NT2/D1 (cell line): ENCODE results near the gene RPL7A.
"Not testable (repeated sequence)": the region's sequence is repeated elsewhere in the genome, so short reads cannot be mapped to it uniquely, and the experiment has no call there.

ENCODE experiments used
- DNase-seq: peaks from one replicate; pipeline ENCODE4 v3.0.0-alpha.2; 2011; ENCODE audit warnings: low read depth, low spot score
- H3K27me3 ChIP-seq: 2 replicates; pipeline ENCODE4 v1.6.0; 2011; ENCODE audit warnings: mild to moderate bottlenecking; ENCODE audit not compliant: insufficient read length, insufficient read depth
- H3K36me3 ChIP-seq: 2 replicates; pipeline ENCODE4 v1.6.1; 2011; ENCODE audit warnings: mild to moderate bottlenecking, low read length, mixed read lengths; ENCODE audit not compliant: insufficient read depth, insufficient read length
- H3K4me1 ChIP-seq: 2 replicates; pipeline ENCODE4 v1.5.1; 2011; ENCODE audit not compliant: insufficient read depth, insufficient read length
- H3K4me3 ChIP-seq: 2 replicates; pipeline ENCODE4 v1.5.1; 2011; ENCODE audit warnings: low read depth; ENCODE audit not compliant: insufficient read length
- H3K9ac ChIP-seq: 2 replicates; pipeline ENCODE4 v1.6.0; 2011; ENCODE audit warnings: low read depth; ENCODE audit not compliant: insufficient read length
- H3K9me3 ChIP-seq: 2 replicates; pipeline ENCODE4 v1.5.1; 2011; ENCODE audit warnings: mild to moderate bottlenecking, low read length; ENCODE audit not compliant: insufficient read depth
- SUZ12 ChIP-seq: IDR thresholded peaks from 2 replicates; pipeline ENCODE4 v1.6.1; 2011; ENCODE audit not compliant: insufficient read length, insufficient read depth; ENCODE audit errors: extremely low read depth
- YY1 ChIP-seq: IDR thresholded peaks from 2 replicates; pipeline ENCODE4 v1.6.1; 2011; ENCODE audit not compliant: insufficient read length, insufficient read depth
- ZNF274 ChIP-seq: IDR thresholded peaks from 2 replicates; pipeline ENCODE4 v1.6.1; 2011; ENCODE audit warnings: mild to moderate bottlenecking, low read depth, low read length

The RPL7A gene

GRCh38 chr9:133321411-133321935, 26.5 kb upstream of the RPL7A start:
- H3K9me3 ChIP-seq: peaks cover 8% of the 10 kb centered on the region; the same call in 1 of the 2 replicates
- no peak overlapping the region for H3K9ac ChIP-seq
- TF ChIP-seq ZNF274: no peak
- no peak for TF ChIP-seq SUZ12
- TF ChIP-seq YY1: no peak
- peaks cover 4% of the 10 kb centered on the region for H3K4me1 ChIP-seq
- no peaks in the 10 kb centered on the region for H3K36me3 ChIP-seq
- no peaks in the 10 kb centered on the region for H3K27me3 ChIP-seq
- no peak overlapping the region for H3K4me3 ChIP-seq
- DNase-seq: no peak

DNA sequence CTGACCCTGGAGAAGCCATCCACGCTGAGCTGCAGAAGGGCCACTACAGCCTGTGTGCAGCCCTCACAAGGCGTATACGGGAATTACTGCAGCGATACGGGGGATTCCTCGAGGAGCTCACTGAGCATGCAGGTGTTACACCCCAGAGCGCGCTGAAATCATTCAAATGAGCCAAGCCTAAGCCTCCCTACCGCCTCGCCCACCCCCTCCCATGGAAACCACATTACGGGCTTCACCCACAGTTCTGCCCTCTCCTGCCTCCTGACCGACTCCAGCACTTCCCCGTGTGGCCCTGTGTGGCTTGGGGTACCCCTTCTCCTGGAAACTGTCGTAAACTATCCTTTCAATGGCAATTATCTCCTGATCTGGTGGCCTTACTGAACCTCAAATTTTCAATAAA, 25.3 kb upstream of the RPL7A start:
- Histone ChIP-seq H3K4me1 (peaks cover 4% of the 10 kb centered on the region), H3K36me3 (no peaks in the 10 kb centered on the region), H3K27me3 (no peaks in the 10 kb centered on the region), H3K4me3 (no peak overlapping the region), H3K9ac (no peak overlapping the region), H3K9me3 (peaks cover 8% of the 10 kb centered on the region; the same call in 1 of the 2 replicates)
- TF ChIP-seq ZNF274 (no peak), SUZ12 (no peak), YY1 (no peak)
- DNase-seq: no peak

DNA sequence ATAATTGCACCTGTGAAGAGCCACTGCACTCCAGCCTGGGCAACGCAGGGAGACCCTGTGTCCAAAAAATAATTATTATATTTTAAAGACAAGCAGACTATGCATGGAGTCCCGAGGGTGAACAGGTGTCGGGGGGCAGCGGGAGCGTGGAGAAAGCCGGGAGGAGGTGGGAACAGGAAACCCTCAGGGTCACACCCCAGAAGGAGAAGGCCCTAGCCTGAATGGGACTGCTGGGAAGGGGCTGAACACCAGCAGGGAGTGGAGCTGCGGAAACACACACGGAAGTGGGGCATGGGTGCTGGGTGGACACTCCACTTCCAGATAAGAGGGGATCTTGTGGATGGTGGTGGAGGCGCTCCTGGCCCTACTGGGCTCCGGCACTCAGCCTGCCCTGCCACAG, 24.8 kb upstream of the RPL7A start:
- Histone ChIP-seq H3K9ac (no peak overlapping the region), H3K27me3 (no peaks in the 10 kb centered on the region), H3K4me3 (no peak overlapping the region), H3K9me3 (peaks cover 11% of the 10 kb centered on the region; the same call in 1 of the 2 replicates), H3K36me3 (no peaks in the 10 kb centered on the region), H3K4me1 (peaks cover 4% of the 10 kb centered on the region)
- TF ChIP-seq SUZ12: no peak
- TF ChIP-seq ZNF274: no peak
- TF ChIP-seq YY1: no peak
- DNase-seq: no peak

DNA sequence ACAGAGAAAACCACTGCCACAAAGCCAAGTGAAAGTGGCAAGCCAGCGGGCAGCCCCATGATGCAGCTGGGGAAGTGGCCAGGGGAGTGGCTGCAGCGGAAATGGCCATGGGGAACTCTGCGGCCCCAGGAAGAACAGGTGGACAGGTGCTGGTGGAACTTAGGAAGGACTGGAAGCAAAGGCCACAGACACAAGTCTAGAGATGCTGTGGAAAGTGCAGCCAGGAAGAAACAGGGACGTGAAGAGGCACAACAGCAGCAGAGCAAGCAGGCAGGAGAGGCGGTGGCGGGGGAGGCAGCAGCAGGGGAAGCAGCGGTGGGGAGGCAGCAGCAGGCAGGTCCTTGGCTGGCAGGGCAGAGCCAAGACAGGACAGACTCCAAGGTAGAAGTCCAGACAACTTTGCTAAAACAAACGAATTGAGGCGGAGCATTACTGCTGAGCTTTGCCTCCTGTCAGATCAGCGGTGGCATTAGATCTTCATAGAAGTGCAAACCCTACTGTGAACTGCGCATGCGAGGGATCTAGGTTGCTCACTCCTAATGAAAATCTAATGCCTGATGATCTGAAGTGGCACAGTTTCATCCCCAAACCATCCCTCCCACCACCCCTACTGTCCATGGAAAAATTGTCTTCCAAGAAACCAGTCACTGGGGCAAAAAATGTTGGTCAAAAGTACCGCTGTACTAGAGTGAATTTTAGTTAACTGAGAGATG, 23.9 kb upstream of the RPL7A start:
- peaks cover 11% of the 10 kb centered on the region; the same call in 1 of the 2 replicates for H3K9me3 ChIP-seq
- H3K36me3 ChIP-seq: no peaks in the 10 kb centered on the region
- H3K4me3 ChIP-seq: no peak overlapping the region
- peaks cover 4% of the 10 kb centered on the region for H3K4me1 ChIP-seq
- no peaks in the 10 kb centered on the region for H3K27me3 ChIP-seq
- no peak overlapping the region for H3K9ac ChIP-seq
- no peak for DNase-seq
- TF ChIP-seq ZNF274 (no peak), SUZ12 (no peak), YY1 (no peak)

DNA sequence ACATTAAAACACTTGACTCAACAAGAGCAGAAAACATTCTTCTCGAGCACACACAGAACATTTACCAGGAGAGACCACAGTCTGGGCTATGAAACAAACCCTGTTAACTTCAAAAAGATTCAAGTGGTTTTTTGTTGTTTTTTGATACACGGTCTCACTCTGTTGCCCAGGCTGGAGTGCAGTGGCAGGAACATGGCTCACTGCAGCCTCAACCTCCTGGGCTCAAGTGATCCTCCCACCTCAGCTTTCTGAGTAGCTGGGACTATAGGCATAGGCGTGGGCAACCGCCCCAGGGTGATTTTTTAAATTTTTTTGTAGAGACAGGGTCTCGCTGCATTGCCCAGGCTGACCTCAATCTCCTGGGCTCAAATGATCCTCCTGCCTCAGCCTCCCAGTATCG, 21.0 kb upstream of the RPL7A start:
- not testable (repeated sequence) for DNase-seq, H3K4me3 ChIP-seq, H3K4me1 ChIP-seq, H3K9ac ChIP-seq, H3K27me3 ChIP-seq
- H3K9me3 ChIP-seq: peaks cover 11% of the 10 kb centered on the region; the same call in 1 of the 2 replicates
- H3K36me3 ChIP-seq: peaks cover 22% of the 10 kb centered on the region

GRCh38 chr9:133327834-133328484, 20.1 kb upstream of the RPL7A start:
- H3K4me1 ChIP-seq: peaks cover 1% of the 10 kb centered on the region
- peaks cover 11% of the 10 kb centered on the region; the same call in 1 of the 2 replicates for H3K9me3 ChIP-seq
- peaks cover 31% of the 10 kb centered on the region for H3K36me3 ChIP-seq
- DNase-seq: no peak
- H3K9ac ChIP-seq: no peak overlapping the region
- H3K4me3 ChIP-seq: no peak overlapping the region
- no peaks in the 10 kb centered on the region for H3K27me3 ChIP-seq
- TF ChIP-seq YY1: no peak
- TF ChIP-seq ZNF274: no peak

DNA sequence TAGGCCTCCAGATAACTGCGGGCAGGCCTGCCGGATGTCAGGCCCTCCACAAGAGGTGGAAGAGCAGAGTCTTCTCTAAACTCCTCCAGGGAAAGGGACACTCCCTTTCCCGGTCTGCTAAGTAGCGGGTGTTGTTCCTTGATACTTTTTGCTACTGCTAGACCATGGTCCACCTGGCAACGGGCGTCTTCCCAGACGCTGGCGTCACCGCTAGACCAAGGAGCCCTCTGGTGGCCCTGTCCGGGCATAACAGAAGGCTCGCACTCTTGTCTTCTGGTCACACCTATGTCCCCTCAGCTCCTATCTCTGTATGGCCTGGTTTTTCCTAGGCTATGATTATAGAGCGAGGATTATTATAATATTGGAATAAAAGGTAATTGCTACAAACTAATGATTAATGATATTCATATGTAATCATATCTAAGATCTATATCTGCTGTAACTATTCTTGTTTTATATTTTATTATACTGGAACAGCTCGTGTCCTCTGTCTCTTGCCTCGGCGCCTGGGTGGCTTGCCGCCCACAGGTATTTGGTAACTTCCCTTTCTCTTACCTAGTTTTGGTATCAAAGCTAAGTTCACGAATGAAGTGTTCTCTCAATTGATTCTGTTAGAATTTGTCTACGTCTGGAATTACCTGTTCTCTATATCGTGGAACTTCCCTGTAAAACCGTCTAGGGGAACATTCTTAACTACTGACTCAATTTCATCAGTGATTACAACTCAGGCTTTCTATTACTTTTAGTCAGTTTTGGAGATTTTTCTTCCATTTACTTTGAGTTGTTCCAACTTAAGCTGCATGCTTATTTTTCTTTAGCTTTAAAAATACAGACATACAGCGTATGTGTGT, 18.5 kb upstream of the RPL7A start:
- DNase-seq, H3K27me3 ChIP-seq, H3K9me3 ChIP-seq, H3K9ac ChIP-seq, H3K4me3 ChIP-seq: not testable (repeated sequence)
- Histone ChIP-seq H3K36me3 (peaks cover 47% of the 10 kb centered on the region), H3K4me1 (peaks cover 13% of the 10 kb centered on the region)
